Measurements from ENCODE around the gene TMEM47.

- TF ChIP-seq, protein P1, sequence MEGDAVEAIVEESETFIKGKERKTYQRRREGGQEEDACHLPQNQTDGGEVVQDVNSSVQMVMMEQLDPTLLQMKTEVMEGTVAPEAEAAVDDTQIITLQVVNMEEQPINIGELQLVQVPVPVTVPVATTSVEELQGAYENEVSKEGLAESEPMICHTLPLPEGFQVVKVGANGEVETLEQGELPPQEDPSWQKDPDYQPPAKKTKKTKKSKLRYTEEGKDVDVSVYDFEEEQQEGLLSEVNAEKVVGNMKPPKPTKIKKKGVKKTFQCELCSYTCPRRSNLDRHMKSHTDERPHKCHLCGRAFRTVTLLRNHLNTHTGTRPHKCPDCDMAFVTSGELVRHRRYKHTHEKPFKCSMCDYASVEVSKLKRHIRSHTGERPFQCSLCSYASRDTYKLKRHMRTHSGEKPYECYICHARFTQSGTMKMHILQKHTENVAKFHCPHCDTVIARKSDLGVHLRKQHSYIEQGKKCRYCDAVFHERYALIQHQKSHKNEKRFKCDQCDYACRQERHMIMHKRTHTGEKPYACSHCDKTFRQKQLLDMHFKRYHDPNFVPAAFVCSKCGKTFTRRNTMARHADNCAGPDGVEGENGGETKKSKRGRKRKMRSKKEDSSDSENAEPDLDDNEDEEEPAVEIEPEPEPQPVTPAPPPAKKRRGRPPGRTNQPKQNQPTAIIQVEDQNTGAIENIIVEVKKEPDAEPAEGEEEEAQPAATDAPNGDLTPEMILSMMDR (IDR thresholded peaks at IDR 0.05): no peak
- TF ChIP-seq POLR2A (IDR thresholded peaks at IDR 0.05): no peak
These were observed 72.3 kb downstream of the TMEM47 start for GRCh38 chrX:34584781-34585180.

Measured in esophagus squamous epithelium (tissue), 4 donors.